ENCODE data around the gene C20orf204.

Gene C20orf204

DNA sequence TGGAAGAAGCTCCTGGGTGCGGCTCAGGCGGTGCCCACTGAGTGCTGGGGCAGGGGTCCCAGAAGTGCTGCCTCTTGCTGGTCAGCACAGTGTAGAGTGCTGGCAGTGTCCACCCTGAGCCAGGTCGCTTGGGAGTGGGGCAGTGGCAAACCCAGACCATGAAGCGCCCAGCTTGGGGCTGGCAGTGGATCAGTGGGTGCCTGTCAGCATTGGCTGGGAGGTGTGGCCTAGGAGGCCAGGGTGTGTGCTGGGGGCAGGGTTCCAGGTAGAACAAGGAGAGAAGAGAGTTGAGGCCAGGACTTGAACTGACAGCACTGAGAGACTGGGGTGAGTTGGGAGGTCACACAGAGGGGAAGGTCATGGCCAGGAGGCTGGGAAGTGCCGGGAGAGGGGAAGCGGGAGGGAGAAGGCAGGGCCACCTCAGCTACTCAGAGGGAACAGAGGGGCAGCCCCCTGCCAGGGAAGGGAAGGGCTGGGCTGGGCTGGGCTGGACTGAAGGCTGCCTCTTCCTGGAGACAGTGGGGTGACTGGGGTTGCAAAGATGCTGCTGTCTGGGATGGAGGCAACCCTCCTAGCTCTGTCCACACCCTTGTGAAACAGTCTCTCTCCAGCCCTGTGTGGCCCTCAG is 31.1 kb downstream of the C20orf204 start:
- DNase-seq (ENCODE audit: low read depth) = no peak
- no peak overlapping the region for H3K4me3 ChIP-seq (ENCODE audit: low read length)
- TF ChIP-seq, protein P1, sequence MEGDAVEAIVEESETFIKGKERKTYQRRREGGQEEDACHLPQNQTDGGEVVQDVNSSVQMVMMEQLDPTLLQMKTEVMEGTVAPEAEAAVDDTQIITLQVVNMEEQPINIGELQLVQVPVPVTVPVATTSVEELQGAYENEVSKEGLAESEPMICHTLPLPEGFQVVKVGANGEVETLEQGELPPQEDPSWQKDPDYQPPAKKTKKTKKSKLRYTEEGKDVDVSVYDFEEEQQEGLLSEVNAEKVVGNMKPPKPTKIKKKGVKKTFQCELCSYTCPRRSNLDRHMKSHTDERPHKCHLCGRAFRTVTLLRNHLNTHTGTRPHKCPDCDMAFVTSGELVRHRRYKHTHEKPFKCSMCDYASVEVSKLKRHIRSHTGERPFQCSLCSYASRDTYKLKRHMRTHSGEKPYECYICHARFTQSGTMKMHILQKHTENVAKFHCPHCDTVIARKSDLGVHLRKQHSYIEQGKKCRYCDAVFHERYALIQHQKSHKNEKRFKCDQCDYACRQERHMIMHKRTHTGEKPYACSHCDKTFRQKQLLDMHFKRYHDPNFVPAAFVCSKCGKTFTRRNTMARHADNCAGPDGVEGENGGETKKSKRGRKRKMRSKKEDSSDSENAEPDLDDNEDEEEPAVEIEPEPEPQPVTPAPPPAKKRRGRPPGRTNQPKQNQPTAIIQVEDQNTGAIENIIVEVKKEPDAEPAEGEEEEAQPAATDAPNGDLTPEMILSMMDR (conservative IDR thresholded peaks at IDR 0.05; ENCODE audit: low read depth, low read length) = no peak

- H3K4me3 ChIP-seq (ENCODE audit: low read length) = no peak overlapping the region
- TF ChIP-seq, protein P1 (conservative IDR thresholded peaks at IDR 0.05; ENCODE audit: low read depth, low read length) = no peak
- DNase-seq (ENCODE audit: low read depth) = no peak
These were observed 31.8 kb downstream of the C20orf204 start for GRCh38 chr20:64067733-64068307.

DNA sequence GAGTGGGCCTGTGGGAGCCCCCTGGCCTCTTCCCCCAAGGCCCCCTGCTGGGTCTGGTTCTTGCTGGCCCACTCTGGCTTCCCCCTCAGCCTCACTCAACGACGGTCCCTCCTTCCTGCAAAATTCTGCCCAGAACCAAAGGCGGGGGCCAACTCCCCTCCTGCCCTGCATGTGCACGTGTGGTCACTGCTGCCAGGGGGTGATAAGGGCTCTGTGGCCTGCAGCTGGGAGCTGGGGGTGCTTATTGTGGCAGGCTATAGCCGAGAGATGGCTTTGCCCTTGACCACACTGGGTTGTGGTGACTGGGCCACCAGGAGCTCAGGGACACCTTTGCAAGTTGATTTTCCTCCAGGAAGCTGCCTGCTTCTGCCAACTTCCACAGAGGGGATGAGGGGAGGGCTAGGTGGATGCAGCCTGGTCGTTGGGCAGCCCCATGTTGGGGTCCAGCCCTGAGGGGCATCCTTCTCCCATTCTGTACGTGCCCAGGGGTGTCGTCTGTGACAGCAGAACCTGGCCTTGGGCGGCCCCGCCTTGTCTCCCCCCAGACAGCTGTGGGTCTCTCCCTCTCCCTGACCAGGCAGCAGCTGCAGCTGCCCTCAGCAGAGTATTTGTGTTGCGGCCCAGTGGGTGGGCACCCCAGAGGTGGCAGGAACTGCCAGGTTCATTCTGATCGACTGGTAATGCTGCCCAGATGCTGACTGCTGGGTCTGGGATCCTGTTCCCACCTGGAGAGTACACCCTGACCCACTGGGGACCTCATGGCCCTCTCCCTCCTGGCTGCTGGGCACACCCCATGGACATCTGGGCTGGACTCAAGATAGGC is 32.6 kb downstream of the C20orf204 start:
- DNase-seq (ENCODE audit: low read depth) = no peak
- no peak overlapping the region for H3K4me3 ChIP-seq (ENCODE audit: low read length)
- TF ChIP-seq, protein P1 (conservative IDR thresholded peaks at IDR 0.05; ENCODE audit: low read depth, low read length) = no peak

- TF ChIP-seq, protein P1 (conservative IDR thresholded peaks at IDR 0.05; ENCODE audit: low read depth, low read length) = no peak
- DNase-seq (ENCODE audit: low read depth) = no peak
- H3K4me3 ChIP-seq (ENCODE audit: low read length) = no peak overlapping the region
These were observed 33.2 kb downstream of the C20orf204 start for GRCh38 chr20:64069209-64069613.

DNA sequence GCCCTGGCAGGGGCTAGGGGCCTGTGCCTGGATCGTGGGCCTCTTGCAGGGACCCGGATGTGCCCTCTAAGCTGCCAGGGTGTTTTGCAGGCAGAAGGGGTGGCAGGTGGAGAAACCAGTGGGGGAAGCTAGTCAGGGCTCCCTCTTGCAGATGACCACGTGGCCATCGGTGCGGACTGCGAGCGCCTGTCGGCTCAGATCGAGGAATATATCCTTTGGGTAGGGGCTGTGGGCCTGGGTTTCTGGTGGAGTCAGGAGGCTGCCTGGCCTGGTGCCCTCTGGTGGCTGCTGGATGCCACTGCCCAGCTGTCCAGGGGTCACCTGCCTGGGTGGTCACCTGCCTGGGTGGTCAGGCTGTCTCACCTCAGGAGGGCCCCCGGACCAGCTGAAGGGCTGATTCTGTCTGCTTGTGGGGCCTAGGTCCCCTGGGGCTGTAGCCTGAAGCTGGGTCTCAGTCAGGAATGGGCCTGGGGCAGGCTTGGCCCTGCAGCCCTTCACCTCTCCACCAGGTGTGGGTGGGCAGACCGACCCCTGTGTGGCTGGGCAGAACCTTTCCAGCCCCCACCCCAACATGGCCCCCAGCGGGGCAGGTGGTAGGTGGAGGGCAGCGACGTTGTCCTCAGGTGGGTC is 33.7 kb downstream of the C20orf204 start:
- TF ChIP-seq, protein P1 (conservative IDR thresholded peaks at IDR 0.05; ENCODE audit: low read depth, low read length) = peak; percentile 94
- no peak for DNase-seq (ENCODE audit: low read depth)
- no peak overlapping the region for H3K4me3 ChIP-seq (ENCODE audit: low read length)

DNA sequence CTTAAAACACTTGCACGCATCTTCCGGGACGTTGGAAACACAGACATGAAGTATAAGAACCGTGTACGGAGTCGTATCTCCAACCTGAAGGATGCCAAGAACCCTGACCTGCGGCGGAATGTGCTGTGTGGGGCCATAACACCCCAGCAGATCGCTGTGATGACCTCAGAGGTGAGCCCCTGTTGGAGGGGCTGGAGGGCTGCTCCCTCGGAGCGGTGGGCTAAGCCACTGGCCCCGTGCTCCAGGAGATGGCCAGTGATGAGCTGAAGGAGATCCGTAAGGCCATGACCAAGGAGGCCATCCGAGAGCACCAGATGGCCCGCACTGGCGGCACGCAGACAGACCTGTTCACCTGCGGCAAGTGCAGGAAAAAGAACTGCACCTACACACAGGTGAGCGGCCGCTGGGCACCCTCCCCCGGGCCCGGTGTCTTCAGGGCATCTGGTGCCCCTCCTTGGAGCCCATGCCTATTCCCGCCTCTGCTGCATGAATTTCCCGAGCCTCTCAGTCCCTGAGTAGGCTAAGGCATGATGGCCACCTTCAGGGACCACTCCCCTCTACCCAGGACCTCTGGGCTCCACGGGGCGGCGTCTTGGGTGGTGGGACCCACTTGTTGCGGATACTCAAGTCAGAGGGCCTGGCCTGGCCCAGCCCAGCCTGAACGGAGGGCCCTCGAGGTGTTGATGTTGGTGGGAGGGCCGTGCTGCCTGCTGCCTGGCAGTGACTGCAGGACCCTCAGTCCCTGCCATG is 34.4 kb downstream of the C20orf204 start:
- no peak overlapping the region for H3K4me3 ChIP-seq (ENCODE audit: low read length)
- TF ChIP-seq, protein P1 (conservative IDR thresholded peaks at IDR 0.05; ENCODE audit: low read depth, low read length) = no peak
- no peak for DNase-seq (ENCODE audit: low read depth)

Measured in retinal pigment epithelial cell (primary cell).